GM18511 (cell line): Measurements from ENCODE around the gene CASZ1.

Experiments
- ATAC-seq: cut with Tn5 transposase; IDR thresholded peaks from one replicate; pipeline ENCODE4 v1.9.1; 2021; ENCODE audit warnings: mild to moderate bottlenecking, moderate library complexity; ENCODE audit not compliant: unreplicated experiment

CASZ1 gene

DNA sequence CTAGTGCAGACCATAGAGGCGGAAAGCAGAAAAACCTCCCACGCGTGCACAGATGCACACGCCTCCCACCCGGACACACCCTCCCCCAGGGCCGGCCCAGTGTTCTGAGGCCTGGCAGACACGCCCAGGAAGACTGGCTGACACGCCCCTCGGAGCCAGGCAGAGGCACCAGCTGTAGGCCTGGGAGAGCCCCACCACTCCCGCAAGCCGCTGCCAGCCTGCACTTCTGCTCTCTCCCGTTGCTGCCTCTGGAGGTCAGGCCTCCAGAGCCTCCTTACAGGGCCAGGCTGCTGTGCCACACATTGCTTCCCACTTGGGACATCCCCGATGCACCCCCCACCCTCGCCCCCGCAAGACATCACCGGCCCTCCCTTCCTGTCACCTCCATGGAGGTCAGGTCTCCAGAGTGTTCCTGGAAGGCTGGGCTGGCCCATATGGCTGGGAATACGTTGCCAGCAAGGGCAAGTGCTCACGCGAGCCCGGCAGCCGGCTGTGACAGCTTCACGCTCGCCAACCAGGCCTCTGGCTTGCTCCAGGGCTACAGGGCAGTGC lies 40.4 kb downstream of the CASZ1 start:
- no peak for ATAC-seq

DNA sequence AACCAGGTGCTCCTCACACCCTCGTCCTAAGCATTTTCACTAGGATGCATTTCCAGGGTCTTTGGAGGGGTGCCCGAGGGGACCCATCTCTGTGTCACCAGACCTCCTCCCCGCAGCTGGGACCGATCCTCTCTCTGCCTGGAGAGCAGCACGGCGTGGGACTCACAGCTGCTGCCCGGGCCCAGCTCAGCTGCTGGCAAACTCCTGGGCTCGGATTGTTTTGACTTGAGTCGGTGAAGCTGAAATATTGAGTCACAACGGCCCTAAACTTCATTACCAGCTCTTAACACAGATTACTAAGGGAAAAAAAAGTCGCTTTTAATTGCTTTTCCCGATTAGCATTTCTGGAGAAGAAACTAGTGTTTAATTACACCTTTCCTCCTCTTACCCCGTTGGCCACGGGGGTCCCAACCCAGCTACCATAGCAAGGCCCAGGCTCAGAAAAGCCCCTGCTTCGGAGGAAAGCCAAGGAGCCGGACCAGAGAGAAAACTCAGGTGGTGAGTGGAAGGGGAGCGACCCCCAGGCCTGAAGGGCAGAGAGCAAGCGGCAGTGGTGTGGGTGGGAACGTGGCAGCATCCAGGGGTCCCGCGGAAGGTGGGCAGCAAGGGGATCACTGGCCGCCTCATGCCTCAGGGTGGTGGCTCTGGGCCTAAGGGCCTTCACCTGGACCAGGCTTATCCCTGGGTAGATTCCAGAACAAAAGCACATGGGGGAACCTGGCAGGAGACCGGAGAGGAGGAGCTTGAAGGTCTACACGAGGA lies 41.7 kb downstream of the CASZ1 start:
- no peak for ATAC-seq

DNA sequence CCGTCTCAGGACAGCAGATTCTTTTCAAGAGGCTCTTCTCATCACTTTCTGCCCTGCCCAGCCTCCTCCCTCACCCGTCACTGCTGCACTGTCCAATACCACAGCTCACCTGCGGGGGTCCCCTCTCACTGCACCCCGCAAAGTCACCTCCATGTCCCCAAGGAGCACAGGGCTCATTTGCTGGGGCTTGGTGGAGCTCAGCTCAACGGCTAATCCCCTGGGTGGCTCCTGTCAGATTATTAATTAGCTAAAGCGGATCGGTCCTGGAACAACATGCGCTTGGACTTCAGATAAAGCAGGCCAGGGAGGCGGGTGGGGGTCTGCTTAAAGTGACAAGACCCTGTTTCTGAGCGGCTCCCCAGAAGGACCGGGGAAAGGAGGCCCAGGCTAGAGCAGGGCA lies 43.1 kb downstream of the CASZ1 start:
- no peak for ATAC-seq

DNA sequence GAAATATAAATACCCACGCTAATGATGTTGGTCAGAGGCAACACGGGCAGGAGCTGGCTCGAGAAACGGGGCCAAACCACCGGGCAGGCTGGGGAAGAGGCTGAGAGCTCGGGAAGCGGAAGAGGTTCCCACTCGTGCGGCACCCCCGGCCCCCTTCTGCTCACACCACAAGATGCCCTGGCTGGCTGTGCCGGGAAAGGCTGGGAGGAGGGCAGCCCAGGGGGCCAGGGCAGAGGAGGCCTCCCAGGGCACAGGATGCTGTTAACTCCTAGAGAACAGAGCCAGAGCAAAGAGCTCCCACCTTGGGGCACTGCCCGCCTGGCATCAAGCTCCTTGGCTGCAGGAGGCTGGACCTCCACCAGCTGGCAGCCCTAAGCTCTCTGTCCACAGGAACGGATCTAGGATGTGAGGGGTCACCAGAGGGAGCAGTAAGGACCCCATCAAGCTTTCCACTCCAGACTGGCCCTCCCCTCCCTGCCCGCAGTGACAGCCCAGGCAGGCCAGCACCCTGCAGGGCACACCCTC lies 44.8 kb downstream of the CASZ1 start:
- ATAC-seq: no peak

DNA sequence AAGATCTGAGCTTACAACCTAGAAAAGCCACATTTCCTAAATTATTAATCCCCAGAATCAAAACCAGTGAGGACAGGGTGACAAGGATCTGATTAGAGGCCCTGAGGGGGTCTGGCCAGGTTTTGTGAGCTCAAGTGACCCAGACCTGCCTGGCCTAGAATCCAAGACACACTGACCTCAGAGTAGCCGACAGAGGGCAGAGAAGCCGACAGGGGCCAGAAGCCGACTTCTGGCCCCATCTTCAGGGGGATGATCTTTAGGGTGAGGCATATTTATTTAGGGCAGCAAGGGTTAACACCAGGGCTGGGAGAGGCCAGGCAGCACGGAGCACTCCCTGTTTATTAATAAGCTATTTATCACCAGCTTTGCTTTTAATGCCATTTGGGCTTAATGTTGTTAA lies 45.3 kb downstream of the CASZ1 start:
- no peak for ATAC-seq

DNA sequence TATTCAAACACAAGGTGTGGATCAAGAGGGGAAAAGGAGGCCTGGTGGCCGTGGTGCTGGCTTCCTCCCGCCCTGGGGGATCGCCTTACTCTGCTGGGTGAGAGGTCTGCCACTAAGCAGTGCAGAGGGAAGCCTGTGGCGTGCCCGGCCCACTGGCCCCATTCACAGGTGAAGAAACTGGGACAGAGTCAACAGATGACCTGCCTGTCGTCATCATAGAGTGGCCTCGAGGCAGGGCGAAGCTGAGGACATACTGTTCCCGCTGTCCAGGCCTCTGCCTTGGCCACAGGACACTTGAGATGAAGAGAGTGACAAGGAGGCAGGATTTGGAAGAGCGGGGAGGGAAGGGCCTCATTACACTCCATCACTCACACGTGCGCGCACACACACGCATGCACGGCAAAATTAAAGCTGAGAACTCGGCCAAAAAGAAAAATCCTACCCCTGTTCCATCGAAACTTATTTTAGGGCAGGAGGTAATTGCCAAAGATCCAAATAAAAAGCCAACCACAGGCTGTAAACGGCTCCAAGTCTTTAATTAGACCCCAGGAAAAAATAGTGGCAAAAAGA lies 50.5 kb downstream of the CASZ1 start:
- no peak for ATAC-seq

DNA sequence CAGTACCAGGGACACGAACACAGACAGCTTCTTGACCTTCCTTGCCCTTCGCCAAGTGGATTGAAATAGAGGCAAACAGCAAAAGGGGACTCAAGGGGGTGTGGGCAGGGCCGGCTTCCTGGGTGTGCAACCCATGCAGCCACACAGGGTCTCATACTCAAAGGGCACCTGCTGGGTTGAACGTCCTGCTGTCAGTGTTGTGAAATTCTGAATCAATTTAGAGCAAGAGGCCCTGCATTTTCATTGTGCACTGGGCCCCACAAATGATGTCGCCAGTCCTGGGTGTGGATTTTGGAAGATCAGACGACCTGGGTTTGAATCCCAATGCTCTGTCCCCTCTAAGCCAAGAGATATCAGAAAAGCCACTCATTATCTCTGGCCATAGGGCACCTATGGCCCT lies 51.1 kb downstream of the CASZ1 start:
- ATAC-seq: no peak

DNA sequence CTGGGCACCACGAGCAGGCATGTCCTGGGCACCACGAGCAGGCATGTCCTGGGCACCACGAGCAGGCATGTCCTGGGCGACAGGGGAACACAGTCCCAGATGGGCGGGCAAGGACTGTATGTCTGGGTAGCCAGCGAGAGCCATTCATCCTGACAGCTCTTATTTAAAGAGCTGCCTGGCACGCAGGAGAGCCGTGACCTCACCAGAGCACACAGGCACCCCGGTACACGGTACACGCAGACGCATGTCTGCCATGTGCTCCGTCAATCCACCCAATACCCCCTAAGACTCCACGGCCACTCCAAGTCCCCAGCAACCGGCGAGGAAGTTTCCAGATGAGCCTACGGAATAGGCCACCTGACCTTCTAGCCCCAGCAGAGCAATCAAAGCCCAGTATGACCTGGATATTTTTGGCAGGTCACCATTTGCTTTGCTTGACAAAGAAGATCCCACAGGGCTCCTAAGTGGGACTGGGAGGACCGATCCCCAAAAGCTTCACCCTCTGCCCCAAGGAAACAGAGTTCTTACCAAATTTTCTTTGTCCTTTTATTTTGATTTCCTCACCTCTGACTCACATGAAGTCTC lies 51.7 kb downstream of the CASZ1 start:
- no peak for ATAC-seq

DNA sequence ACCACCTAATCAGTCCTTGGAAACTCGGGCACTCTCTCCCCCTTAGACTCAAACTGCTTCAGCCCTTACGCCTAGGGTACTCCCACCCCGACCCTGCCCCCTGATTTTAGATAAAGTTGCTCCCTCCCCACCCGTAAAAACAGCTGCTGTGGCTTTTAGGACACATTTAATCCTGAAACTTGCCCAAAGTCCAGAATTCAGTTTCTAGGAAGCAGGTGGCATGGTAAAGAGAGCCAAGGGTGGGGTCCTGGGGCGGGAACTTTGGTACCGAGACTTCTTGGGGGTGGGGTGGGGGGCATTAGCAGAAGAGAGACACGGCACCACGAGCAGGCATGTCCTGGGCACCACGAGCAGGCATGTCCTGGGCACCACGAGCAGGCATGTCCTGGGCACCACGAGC lies 52.4 kb downstream of the CASZ1 start:
- ATAC-seq: no peak

DNA sequence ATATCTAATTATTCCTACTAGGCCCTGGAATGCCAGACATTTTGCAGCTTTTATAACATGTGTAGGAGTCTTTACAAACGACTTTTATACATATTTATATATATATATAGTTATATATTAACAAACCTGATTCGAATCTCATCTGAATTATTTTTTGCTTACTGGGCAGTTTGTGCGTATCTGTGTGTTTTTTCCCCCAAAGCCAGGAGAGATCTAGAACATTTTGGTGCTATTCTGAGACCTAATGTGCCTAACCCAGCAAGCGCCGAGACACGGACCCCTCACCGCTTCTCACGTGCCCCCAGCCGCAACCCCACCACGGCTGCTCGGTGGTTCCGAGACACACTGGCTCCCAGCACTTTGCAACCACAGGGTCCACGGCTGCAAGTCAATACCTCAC lies 54.8 kb downstream of the CASZ1 start:
- no peak for ATAC-seq

DNA sequence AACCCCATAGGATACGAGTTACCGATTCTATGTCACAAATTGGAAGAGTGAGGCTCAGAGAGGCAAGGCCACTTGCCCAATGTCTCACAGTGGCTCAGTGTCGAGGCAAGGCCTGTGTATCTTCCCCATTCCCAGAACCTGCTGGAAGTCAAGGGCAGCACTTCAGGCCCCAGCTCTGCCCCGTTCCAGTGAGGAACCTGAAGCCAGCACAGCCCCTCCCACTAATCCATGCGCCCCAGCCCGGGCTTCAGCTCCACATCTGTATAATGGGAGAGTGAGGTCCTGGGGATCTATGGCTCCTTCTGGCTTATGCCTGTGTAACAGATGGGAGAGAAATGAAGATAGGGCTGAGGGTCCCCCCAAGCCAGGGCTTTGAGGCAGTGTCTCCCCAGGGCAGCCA lies 56.3 kb downstream of the CASZ1 start:
- no peak for ATAC-seq

DNA sequence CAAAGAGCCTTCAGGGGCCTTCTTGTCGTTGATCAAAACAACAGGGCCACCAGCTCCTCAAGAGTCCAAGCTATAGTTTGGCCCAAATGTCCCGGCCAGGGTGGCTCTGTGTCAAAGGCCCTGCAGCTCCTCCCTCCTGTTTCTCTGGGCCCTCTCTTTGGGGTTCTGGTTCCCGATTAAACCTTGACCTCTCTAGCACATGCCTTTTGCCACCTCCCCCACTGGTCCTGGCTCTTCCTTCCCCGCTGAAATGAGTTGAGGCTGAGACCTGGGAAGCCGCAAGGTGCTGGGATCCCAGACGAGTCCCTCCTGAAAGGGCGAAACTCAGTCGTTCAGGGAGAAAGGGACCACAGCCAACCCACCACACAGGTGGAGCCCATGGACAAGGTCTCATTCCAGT lies 56.9 kb downstream of the CASZ1 start:
- no peak for ATAC-seq

DNA sequence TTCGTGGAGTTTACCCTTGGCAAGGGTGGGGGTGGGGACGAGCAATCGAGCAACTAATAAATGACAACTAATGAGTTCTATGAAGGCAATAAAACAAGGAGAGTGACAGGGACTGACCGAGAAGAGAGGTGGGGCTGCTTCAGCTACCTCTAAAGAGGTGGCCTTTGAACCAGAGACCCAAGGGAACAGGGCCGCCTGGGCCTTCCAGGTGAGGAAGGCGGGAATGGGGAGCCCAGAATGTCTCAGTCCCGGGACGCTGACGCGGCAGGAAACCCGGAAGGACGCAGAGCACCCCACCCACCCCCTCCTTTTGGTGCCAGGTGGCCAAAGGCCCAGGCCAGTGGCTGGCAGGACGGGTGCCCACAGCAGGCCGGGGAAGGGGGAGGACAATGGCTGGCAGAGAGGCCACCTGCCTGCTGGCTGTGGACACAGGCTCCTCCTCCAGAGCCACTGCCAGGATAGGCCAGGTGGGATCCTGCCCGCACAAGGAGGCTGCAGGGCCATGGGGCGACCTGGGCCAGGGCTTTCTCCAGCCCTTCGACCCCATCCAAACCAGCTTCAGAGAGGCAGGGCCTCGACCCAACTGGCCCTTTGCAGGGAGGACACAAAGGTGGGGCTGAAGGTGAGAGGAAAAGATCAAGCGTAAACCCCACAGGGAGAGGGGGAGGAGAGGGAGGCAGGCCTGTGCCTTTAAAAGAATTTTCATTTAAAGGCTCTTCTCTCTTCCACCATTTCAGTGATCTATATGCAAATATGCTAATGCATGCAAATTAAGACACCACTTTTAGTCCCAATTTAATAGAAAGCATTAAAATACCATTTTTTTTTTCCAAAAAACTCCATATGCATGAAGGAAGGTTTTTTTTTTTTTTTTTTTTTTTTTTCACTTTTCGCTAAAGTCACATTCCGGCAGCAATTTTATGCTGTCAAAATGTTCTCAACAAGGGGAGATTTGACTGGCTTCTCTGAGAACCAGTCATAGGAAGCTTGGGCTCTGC lies 58.1 kb downstream of the CASZ1 start:
- no peak for ATAC-seq

DNA sequence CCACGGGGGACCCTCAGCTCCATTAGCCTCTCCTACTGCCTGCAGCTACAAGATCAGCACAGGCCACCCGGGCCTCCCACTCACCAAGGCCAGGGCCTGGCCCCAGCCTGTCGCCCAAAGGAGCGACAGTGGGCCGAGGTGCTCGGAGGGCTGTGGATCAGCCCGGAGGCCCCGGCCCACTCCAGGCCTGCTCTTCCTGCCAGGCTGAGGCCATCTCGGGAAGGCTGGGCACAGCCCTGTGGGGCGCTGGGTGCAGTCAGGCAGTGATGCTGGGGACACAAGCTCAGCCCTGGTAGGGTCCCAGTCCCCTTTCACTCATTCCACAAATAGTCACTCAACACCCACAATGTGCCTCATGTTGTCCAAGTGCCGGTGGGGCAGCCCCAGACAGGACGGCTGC lies 58.8 kb downstream of the CASZ1 start:
- no peak for ATAC-seq

DNA sequence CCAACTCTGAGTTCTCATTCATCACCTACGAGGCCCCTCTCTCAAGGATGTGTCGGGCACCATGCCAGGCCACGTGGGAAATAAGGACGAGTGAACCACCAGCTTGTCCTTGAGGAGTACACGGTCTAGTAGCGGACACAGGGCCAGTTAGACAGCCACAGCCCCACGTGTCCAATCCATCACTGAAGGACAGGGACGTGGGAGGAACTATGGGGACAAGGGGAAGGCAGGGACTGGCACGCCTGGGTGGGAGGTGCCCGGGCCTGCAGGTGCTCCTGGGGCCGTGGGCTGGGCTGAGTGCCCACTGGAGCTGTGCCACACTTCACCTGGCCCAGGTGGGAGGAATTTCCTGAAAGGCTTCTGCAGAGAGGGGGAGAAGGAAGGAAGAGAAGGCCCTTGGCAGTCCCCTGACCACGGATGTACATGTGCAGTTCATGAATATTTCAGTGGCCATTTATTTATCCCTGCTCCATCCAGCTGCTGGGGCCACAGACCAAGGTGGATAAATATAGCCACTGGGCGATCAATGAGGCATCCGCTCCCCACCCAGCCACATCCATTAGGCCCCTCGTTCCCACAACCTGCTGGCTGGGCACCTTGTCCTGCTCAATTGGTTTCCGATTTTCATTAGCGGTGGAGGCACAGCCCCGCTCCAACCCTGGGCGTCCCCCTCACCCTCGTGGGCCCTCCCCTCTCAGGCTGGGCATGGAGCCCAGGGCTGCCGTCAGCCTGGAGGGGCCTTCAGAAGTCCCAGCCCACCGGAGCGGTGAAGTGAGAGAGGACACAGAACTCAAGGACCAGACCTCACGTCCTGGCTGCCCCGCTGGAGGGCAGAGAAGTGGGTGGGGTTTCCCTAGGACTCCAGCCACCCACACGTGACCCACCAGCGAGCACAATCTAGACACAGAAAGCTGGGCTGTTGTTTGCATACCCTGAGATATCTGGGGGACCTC lies 59.5 kb downstream of the CASZ1 start:
- ATAC-seq: no peak

DNA sequence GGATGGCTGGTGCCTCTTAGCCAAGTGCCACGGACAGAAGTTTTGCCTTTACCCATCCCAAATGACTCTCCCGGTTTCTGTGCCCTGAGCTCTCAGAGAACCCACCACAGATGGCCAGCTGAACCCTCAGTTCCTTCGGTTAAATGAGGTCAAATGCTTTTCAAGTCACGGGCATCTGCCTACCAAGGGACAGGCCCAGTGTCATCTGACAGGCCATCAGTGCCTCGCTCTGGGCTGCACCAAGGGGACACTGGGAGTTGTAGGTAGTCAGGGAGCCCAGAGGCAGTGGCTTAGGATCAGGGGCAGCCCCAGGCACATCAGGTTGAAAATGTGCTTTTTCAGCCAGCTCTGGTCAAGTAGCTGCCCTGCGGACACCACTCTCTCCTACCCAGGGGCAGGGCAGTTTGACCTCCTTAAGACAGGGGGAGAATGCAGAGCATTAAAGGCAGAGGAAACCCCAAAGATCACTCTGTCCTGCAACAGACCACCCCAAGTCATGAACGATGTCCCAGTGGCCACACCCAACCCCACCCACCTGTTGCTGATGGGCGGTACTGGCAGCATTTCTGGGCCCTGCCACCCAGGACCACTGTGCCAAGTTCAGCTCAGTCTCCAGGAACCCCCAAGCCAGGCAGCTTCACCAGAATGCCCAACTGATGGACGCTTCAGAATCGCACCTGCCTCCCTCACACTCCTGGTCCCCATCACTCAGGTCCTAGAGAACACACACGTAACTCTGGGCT lies 60.7 kb downstream of the CASZ1 start:
- no peak for ATAC-seq

DNA sequence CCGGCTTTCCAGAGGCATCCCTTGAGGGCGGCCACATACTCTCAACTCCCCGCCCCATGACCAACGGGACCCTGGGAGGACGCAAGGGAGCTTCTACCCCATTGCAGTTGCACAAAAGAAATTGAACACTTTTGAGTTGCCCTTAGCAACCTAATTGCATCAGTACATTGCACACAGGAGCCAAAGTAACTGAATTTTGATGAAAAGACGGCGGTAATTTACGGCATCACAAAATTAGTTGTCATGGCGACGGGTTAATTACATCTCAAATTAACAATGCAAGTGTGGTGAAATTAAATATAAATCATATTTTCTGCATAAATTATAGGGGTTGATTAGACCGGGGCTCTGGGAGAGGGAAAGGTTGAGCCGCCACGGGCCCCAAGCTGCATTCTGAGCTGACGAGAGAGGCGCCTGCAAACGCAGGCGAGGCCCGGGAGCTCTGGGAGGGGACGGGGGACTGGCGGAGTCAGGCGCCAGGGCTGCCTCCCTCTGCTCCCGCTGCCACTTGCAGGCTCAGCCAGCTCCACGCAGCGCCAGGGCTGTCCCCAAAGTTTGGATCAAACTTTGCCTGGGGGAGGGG lies 61.4 kb downstream of the CASZ1 start:
- ATAC-seq: no peak

DNA sequence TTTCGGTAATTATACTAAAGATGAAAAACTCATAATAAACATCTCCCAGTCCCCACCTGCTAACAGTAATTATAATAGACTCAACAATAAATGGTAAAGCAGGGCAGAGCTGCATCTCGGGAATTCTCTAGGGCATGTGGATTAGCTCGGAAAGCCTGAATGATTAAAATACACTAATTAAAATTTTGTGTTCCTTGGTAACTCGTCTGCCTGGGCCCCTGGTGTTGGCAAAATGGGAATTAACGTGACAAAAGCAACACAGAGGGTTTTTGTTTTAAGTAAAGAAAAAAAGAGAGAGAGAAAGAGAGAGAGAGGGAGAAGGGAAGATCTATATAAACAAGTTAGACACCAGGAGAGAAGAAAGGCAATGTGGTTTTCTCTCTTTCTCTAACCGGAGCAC lies 62.1 kb downstream of the CASZ1 start:
- ATAC-seq: no peak
